K562 (cell line): ENCODE data around the gene USP46. TPM values are rescaled to one million over a fixed set of nuclear protein-coding genes. Genes with fewer than 3 reads are reported as not detected.

ENCODE experiments used
- ATAC-seq: fragments of 200-7000 bp; cut with Tn5 transposase; 3 replicates; pipeline ENCODE4 v1.9.1; 2020; ENCODE audit warnings: moderate library complexity
- BruUV-seq: library from RNA; stranded (reverse); fragments of 400-500 nt; replicated peaks from 2 replicates; lab custom pipeline; 2021; lab: Mats Ljungman, UMichigan
- CTCF ChIA-PET: fragments of 300-600 bp; formaldehyde crosslinking; extraction: SDS; loops from one replicate; lab custom pipeline; 2021; ENCODE audit warnings: low intra/inter-chr PET ratio; lab: Yijun Ruan, JAX
- POLR2A ChIA-PET: fragments of 300-600, 350-650 bp; sonication (Branson Sonifier 250); formaldehyde crosslinking; extraction: SDS; loops from one replicate; lab custom pipeline; 2021; ENCODE audit warnings: antibody characterized with exemption, inconsistent platforms; lab: Yijun Ruan, JAX
- DNase-seq, 4 experiments: peaks; one replicate each; pipeline versions ENCODE4 v3.0.0 to v3.0.0-alpha.2; 2011 to 2018; ENCODE audit warnings: low spot score in 3 of 4, mixed read lengths in 3 of 4; ENCODE audit errors: extremely low read depth in 1 of 4
- FAIRE-seq: peaks from 2 replicates; lab custom pipeline; 2011; peaks lifted over from hg19 to GRCh38; lab: Jason Lieb, UNC
- H2AFZ ChIP-seq: 2 replicates; pipeline ENCODE4 v1.6.0; 2011; ENCODE audit warnings: low read depth, low read length, control low read depth, inconsistent platforms
- H3K27ac ChIP-seq: fragments of 200-600 bp; 3 replicates; pipeline ENCODE4 v1.8.0; 2011; ENCODE audit warnings: low read depth, mild to moderate bottlenecking, control low read depth, inconsistent platforms, low read length, moderate library complexity, mixed read lengths; ENCODE audit errors: extremely low read depth
- H3K27me3 ChIP-seq, 2 experiments: fragments of 300-600 bp in 1 of 2; 2 replicates in 1 of 2; 3 replicates in 1 of 2; pipeline versions ENCODE4 v1.6.0 to v1.8.0; 2011; ENCODE audit warnings: inconsistent platforms in 2 of 2, low read length in 2 of 2, mild to moderate bottlenecking in 1 of 2, mixed read lengths in 1 of 2, moderate library complexity in 1 of 2; ENCODE audit not compliant: control insufficient read depth in 2 of 2, insufficient read depth in 2 of 2
- H3K36me3 ChIP-seq: fragments of 300-600 bp; 3 replicates; pipeline ENCODE4 v1.8.0; 2011; ENCODE audit warnings: mild to moderate bottlenecking, low read length, inconsistent platforms; ENCODE audit not compliant: control insufficient read depth, insufficient read depth
- H3K4me1 ChIP-seq, 2 experiments: fragments of 200-600 bp in 1 of 2; replicated peaks in 1 of 2; 2 replicates in 1 of 2; 3 replicates in 1 of 2; pipeline versions ENCODE4 v1.5.1 to v1.8.0; 2011; ENCODE audit warnings: inconsistent platforms in 2 of 2, low read length in 2 of 2, mild to moderate bottlenecking in 1 of 2, mixed read lengths in 1 of 2, moderate library complexity in 1 of 2; ENCODE audit not compliant: control insufficient read depth in 2 of 2, insufficient read depth in 2 of 2
- H3K4me2 ChIP-seq: 2 replicates; pipeline ENCODE4 v1.6.1; 2011; ENCODE audit warnings: low read length, control low read depth, inconsistent platforms, mixed read lengths; ENCODE audit not compliant: insufficient read depth
- H3K4me3 ChIP-seq: fragments of 200-600 bp; sonication (generic), shearing (Covaris generic); 2 replicates; pipeline ENCODE4 v1.5.1; 2016; ENCODE audit warnings: control low read depth, inconsistent platforms
- H3K79me2 ChIP-seq: fragments of 200-600 bp; 3 replicates; pipeline ENCODE4 v1.8.0; 2011; ENCODE audit warnings: low read length, inconsistent platforms; ENCODE audit not compliant: control insufficient read depth, insufficient read depth
- H3K9ac ChIP-seq, 2 experiments: 2 replicates each; pipeline versions ENCODE4 v1.6.0 to v1.6.1; 2011; ENCODE audit warnings: low read depth in 2 of 2, low read length in 2 of 2, control low read depth in 1 of 2, inconsistent platforms in 1 of 2, mild to moderate bottlenecking in 1 of 2, mixed read lengths in 1 of 2; ENCODE audit not compliant: insufficient read depth in 1 of 2
- H3K9me1 ChIP-seq: one replicate; pipeline ENCODE4 v1.6.0; 2011; ENCODE audit warnings: inconsistent platforms, mild to moderate bottlenecking, low read length, moderate library complexity; ENCODE audit not compliant: control insufficient read depth, insufficient read depth
- H3K9me3 ChIP-seq: replicated peaks from 2 replicates; pipeline ENCODE4 v1.5.1; 2011; ENCODE audit warnings: low read depth, low read length, inconsistent platforms; ENCODE audit not compliant: control insufficient read depth, insufficient read depth
- H4K20me1 ChIP-seq: replicated peaks from 2 replicates; pipeline ENCODE4 v1.6.1; 2011; ENCODE audit warnings: low read length, inconsistent platforms, mixed read lengths; ENCODE audit not compliant: control insufficient read depth, insufficient read depth
- BCOR ChIP-seq: fragments of 450-650 bp; IDR thresholded peaks from 2 replicates; pipeline ENCODE4 v1.6.1; 2016
- KDM5B ChIP-seq: fragments of 200-600 bp; sonication (generic); IDR thresholded peaks from 2 replicates; pipeline ENCODE4 v1.6.1; 2012; ENCODE audit warnings: low read depth, mild to moderate bottlenecking, moderate library complexity, low read length, control low read depth, inconsistent platforms; ENCODE audit not compliant: insufficient replicate concordance
- NCOR1 ChIP-seq: fragments of 450-650 bp; IDR thresholded peaks from 2 replicates; pipeline ENCODE4 v1.6.1; 2016; ENCODE audit warnings: mild to moderate bottlenecking, moderate library complexity
- ZFP36 ChIP-seq: fragments of 150-350 bp; IDR thresholded peaks from 2 replicates; pipeline ENCODE4 v1.6.1; 2018; ENCODE audit warnings: low read length, low read depth; ENCODE audit not compliant: partially characterized antibody
- ZNF124 ChIP-seq: sonication (generic); formaldehyde crosslinking; IDR thresholded peaks from 2 replicates; pipeline ENCODE4 v1.8.1; 2022; ENCODE audit warnings: missing genetic modification reagents
- ZNF561 ChIP-seq: fragments of 450-650 bp; formaldehyde crosslinking; conservative IDR thresholded peaks from 2 replicates; pipeline ENCODE4 v1.4.0; 2020; ENCODE audit warnings: mild to moderate bottlenecking, moderate library complexity
- ZSCAN29 ChIP-seq: fragments of 450-650 bp; IDR thresholded peaks from 2 replicates; pipeline ENCODE4 v1.6.1; 2017
- WGBS: fragments of 100-300 bp; shearing (Covaris generic); methylation state at CpG from one replicate; pipeline ENCODE4 v1.1.6; 2016; ENCODE audit warnings: low coverage, mixed read lengths; ENCODE audit not compliant: insufficient coverage; ENCODE audit errors: missing lambda C conversion rate; 5-methylcytosine and 5-hydroxymethylcytosine counted together
- in situ Hi-C: fragments of 300-500 bp; cut with MboI; formaldehyde crosslinking; loops from 4 replicates; pipeline ENCODE4 v1.15.0; 2018; ENCODE audit warnings: inconsistent platforms, mixed read lengths
- intact Hi-C: fragments of 100-400 bp; cut with micrococcal nuclease; formaldehyde crosslinking; loops from 2 replicates; pipeline ENCODE4 v1.14.2; 2022
- polyA plus RNA-seq, 8 experiments: library from polyadenylated mRNA; depleted of rRNA in 4 of 8; stranded (reverse) in 5 of 8; unstranded in 3 of 8; fragments of >200 nt; fragmentation: Nextera tagmentation in 2 of 8; fragmentation: Illumina TruSeq in 1 of 8; extraction: Ambion mirVana in 2 of 8; extraction: Trizol in 1 of 8; gene quantifications; 2 replicates each; pipeline versions ENCODE4 v1.2.1 to v1.2.3, GENCODE V29; 2011 to 2014; ENCODE audit warnings: inconsistent platforms in 1 of 8, missing spikeins in 1 of 8
- total RNA-seq, 7 experiments: library from RNA; depleted of rRNA in 6 of 7; stranded (reverse); fragments of >200 nt in 6 of 7; fragmentation: Illumina TruSeq in 2 of 7; extraction: Trizol in 2 of 7; gene quantifications; 2 replicates each; pipeline versions ENCODE4 v1.2.1 to v1.2.3, GENCODE V29; 2011 to 2021; ENCODE audit warnings: low replicate concordance in 1 of 7
- TF ChIP-seq, protein P1 (sequence below): fragments of 250-450 bp; sonication (Bioruptor Pico); IDR thresholded peaks from 2 replicates; pipeline ENCODE4 v1.5.0; 2020; ENCODE audit warnings: mild to moderate bottlenecking
- TF ChIP-seq, protein P2 (sequence below): IDR thresholded peaks from 3 replicates; pipeline ENCODE4 v1.6.1; 2011; ENCODE audit warnings: borderline replicate concordance, mild to moderate bottlenecking; ENCODE audit not compliant: insufficient read length, insufficient read depth

Gene USP46
- total and polyA plus RNA-seq, 9 of the 15 experiments (the other 6 are each of a cell fraction or from before 2014, with no cell fraction given), result 3.0 to 11.7 (median 8.4) TPM

DNA sequence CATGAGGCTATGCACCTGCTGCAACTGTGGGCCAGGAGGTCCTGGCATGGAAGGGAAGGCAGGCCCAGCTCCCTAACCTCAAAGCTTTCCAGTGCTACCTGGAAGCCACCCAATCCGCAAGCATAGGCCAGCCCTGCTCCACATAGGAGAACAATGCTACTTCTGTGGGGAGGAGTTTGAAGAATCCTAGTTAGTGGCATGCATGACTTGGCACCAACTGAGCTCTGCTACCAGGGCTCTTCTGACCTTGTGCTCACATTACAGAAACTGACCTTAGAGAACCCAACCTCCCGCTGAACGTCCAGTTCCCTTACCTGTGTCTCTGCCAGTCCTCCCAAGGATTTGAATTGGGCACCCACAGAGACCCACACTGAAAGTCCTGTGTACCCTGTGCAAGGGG is 58.8 kb downstream of the USP46 start (continued):
- TF ChIP-seq, protein P1, sequence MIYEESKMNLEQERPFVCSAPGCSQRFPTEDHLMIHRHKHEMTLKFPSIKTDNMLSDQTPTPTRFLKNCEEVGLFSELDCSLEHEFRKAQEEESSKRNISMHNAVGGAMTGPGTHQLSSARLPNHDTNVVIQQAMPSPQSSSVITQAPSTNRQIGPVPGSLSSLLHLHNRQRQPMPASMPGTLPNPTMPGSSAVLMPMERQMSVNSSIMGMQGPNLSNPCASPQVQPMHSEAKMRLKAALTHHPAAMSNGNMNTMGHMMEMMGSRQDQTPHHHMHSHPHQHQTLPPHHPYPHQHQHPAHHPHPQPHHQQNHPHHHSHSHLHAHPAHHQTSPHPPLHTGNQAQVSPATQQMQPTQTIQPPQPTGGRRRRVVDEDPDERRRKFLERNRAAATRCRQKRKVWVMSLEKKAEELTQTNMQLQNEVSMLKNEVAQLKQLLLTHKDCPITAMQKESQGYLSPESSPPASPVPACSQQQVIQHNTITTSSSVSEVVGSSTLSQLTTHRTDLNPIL (CRISPR knock-in tag), result no peak
- no peak for TF ChIP-seq BCOR
- no peak for TF ChIP-seq NCOR1

DNA sequence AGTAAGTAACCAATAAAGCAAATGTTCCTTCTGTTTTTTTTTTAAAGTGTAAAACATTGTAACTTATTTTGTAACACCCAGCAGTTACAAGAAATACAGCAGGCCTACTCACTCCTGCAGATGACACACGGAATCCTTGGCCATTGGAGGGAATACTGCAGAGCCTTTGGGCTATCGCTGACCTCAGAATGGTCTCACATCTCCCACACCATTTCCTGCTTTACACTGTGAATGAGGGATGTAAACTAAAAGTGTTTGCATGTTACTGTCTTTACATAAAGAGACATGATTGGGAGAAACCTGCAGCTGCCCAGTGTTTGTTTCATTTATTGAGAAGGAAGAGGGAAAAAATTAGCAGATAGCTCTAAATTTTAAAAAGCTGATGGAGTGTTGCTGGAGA is 64.1 kb downstream of the USP46 start:
- WGBS, result 77% methylated on average over 2 of the region's 2 CpGs
- intact Hi-C loops, result no loop called here
- CTCF ChIA-PET, result no interaction called here
- no peak for TF ChIP-seq ZNF561 (CRISPR knock-in tag)
- TF ChIP-seq ZNF124 (CRISPR knock-in tag), result no peak
- no peak for TF ChIP-seq KDM5B
- TF ChIP-seq ZFP36, result no peak
- TF ChIP-seq ZSCAN29, result no peak
- TF ChIP-seq, protein P2, sequence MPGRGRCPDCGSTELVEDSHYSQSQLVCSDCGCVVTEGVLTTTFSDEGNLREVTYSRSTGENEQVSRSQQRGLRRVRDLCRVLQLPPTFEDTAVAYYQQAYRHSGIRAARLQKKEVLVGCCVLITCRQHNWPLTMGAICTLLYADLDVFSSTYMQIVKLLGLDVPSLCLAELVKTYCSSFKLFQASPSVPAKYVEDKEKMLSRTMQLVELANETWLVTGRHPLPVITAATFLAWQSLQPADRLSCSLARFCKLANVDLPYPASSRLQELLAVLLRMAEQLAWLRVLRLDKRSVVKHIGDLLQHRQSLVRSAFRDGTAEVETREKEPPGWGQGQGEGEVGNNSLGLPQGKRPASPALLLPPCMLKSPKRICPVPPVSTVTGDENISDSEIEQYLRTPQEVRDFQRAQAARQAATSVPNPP, result no peak

More for the DNA sequence above, 64.1 kb downstream of the USP46 start:
- DNase-seq, result no peak
- no peak for ATAC-seq
- Histone ChIP-seq H3K4me3 (no peak overlapping the region), H3K27me3 (no peaks in the 10 kb centered on the region), H3K9ac (no peak overlapping the region), H3K4me1 (no peaks in the 10 kb centered on the region; a peak in 1 of 5 replicates), H2AFZ (no peak overlapping the region), H3K27ac (no peak overlapping the region), H3K9me3 (no peaks in the 10 kb centered on the region), H3K4me2 (no peak overlapping the region), H4K20me1 (no peaks in the 10 kb centered on the region), H3K79me2 (no peaks in the 10 kb centered on the region), H3K9me1 (no peaks in the 10 kb centered on the region), H3K36me3 (peaks cover 17% of the 10 kb centered on the region; the same call in 1 of the 3 replicates)
- BruUV-seq, result no TSS peak
- FAIRE-seq, result no peak
- POLR2A ChIA-PET, result no interaction called here
- in situ Hi-C loops, result no loop called here
